ENCODE measurements around the gene B4GALT5.

The B4GALT5 gene

GRCh38 chr20:49622243-49622642, 91.4 kb downstream of the B4GALT5 start:
- Histone ChIP-seq H3K27ac (ENCODE audit: low read length) (no peak overlapping the region), H3K4me2 (ENCODE audit: low read length) (no peak overlapping the region), H3K79me2 (ENCODE audit: low read length) (no peaks in the 10 kb centered on the region), H3K36me3 (replicated peaks; ENCODE audit: low read depth, low read length) (peaks cover 9% of the 10 kb centered on the region), H4K20me1 (ENCODE audit: insufficient read depth, low read length) (no peaks in the 10 kb centered on the region), H2AFZ (ENCODE audit: low read depth, low read length) (no peak overlapping the region), H3K27me3 (ENCODE audit: low read depth, low read length) (peaks cover 53% of the 10 kb centered on the region), H3K4me1 (ENCODE audit: low read length) (peaks cover 61% of the 10 kb centered on the region), H3K9me3 (ENCODE audit: insufficient read depth, low read length) (peaks cover 11% of the 10 kb centered on the region), H3K9ac (ENCODE audit: low read length) (no peak overlapping the region), H3K4me3 (ENCODE audit: low read length) (no peak overlapping the region)
- TF ChIP-seq CTCF (IDR thresholded peaks at IDR 0.05; ENCODE audit: low read depth, low read length) (no peak), EZH2phosphoT487 (IDR thresholded peaks at IDR 0.05; ENCODE audit: low read depth) (no peak)

- peaks cover 45% of the 10 kb centered on the region for H3K4me1 ChIP-seq (ENCODE audit: low read length)
- H3K27ac ChIP-seq (ENCODE audit: low read length), result peak overlapping the region; percentile 76
- H3K9ac ChIP-seq (ENCODE audit: low read length), result peak overlapping the region; percentile 57; the same call in 1 of the 2 replicates
- H3K79me2 ChIP-seq (ENCODE audit: low read length), result no peaks in the 10 kb centered on the region
- peaks cover 9% of the 10 kb centered on the region for H3K36me3 ChIP-seq (replicated peaks; ENCODE audit: low read depth, low read length)
- no peaks in the 10 kb centered on the region for H4K20me1 ChIP-seq (ENCODE audit: insufficient read depth, low read length)
- H3K27me3 ChIP-seq (ENCODE audit: low read depth, low read length), result peaks cover 45% of the 10 kb centered on the region
- H3K4me3 ChIP-seq (ENCODE audit: low read length), result peak overlapping the region; percentile 55
- H3K4me2 ChIP-seq (ENCODE audit: low read length), result peak overlapping the region; percentile 78
- TF ChIP-seq CTCF (IDR thresholded peaks at IDR 0.05; ENCODE audit: low read depth, low read length) (no peak), EZH2phosphoT487 (IDR thresholded peaks at IDR 0.05; ENCODE audit: low read depth) (peak; percentile 84; the same call in 1 of the 2 replicates)
- peaks cover 11% of the 10 kb centered on the region for H3K9me3 ChIP-seq (ENCODE audit: insufficient read depth, low read length)
- H2AFZ ChIP-seq (ENCODE audit: low read depth, low read length), result no peak overlapping the region
Measured at GRCh38 chr20:49620364-49621240, 93.1 kb downstream of the B4GALT5 start.

GRCh38 chr20:49619113-49620048, 94.3 kb downstream of the B4GALT5 start:
- Histone ChIP-seq H3K4me1 (ENCODE audit: low read length) (peaks cover 41% of the 10 kb centered on the region), H2AFZ (ENCODE audit: low read depth, low read length) (no peak overlapping the region), H3K4me3 (ENCODE audit: low read length) (peak overlapping the region; percentile 55), H3K9ac (ENCODE audit: low read length) (peak overlapping the region; percentile 57), H3K9me3 (ENCODE audit: insufficient read depth, low read length) (peaks cover 11% of the 10 kb centered on the region), H4K20me1 (ENCODE audit: insufficient read depth, low read length) (no peaks in the 10 kb centered on the region), H3K27me3 (ENCODE audit: low read depth, low read length) (peaks cover 39% of the 10 kb centered on the region), H3K4me2 (ENCODE audit: low read length) (peak overlapping the region; percentile 78), H3K27ac (ENCODE audit: low read length) (peak overlapping the region; percentile 76), H3K36me3 (replicated peaks; ENCODE audit: low read depth, low read length) (peaks cover 9% of the 10 kb centered on the region), H3K79me2 (ENCODE audit: low read length) (no peaks in the 10 kb centered on the region)
- peak; percentile 16; the same call in 1 of the 2 replicates for TF ChIP-seq EZH2phosphoT487 (IDR thresholded peaks at IDR 0.05; ENCODE audit: low read depth)
- no peak for TF ChIP-seq CTCF (IDR thresholded peaks at IDR 0.05; ENCODE audit: low read depth, low read length)

Measured in OCI-LY3 (cell line).